ENCODE data around the gene CDKAL1. TPM values are rescaled to one million over a fixed set of nuclear protein-coding genes. Genes with fewer than 3 reads are reported as not detected.

CDKAL1 gene
- total RNA-seq, 2 donors from 2014 or later = 12.1 to 19.0 TPM

GRCh38 chr6:21150667-21151066, 616.4 kb downstream of the CDKAL1 start:
- Histone ChIP-seq H3K4me1 (replicated peaks) (no peaks in the 10 kb centered on the region), H3K4me3 (no peak overlapping the region), H3K27me3 (replicated peaks; ENCODE audit: insufficient read depth) (no peaks in the 10 kb centered on the region), H3K36me3 (no peaks in the 10 kb centered on the region), H3K9me3 (no peaks in the 10 kb centered on the region), H3K27ac (no peak overlapping the region)
- WGBS = 91% methylated on average over 1 of the region's 1 CpG
- DNase-seq (ENCODE audit: low spot score) = no peak
- TF ChIP-seq CTCF (IDR thresholded peaks at IDR 0.05) (no peak), POLR2A (IDR thresholded peaks at IDR 0.05) (no peak), POLR2AphosphoS5 (IDR thresholded peaks at IDR 0.05) (no peak)
- intact Hi-C loops (cut with DNase I) = no loop called here

DNA sequence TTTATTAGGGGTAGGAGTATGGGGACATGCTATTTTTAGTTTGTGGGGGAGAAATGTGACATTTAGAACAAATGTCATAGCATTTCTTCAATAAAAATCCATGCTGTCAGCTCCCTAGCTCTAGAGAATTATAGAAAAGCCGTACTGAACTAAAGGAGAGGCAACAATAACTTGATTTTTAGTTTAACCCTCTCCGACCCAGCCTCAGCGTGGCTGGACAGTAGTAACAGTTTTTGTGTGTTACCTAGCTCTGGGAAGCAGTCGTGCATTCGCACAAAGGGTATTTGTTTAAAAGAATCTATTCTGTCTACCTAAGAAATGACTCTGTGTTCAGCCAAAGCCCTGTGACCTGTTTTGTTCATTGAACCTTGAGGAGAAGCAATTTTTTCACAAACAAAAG, 616.9 kb downstream of the CDKAL1 start:
- no peak for TF ChIP-seq POLR2A (IDR thresholded peaks at IDR 0.05)
- no peak for TF ChIP-seq POLR2AphosphoS5 (IDR thresholded peaks at IDR 0.05)
- no peak for TF ChIP-seq CTCF (IDR thresholded peaks at IDR 0.05)
- Histone ChIP-seq H3K4me1 (replicated peaks) (no peaks in the 10 kb centered on the region), H3K9me3 (no peaks in the 10 kb centered on the region), H3K27me3 (replicated peaks; ENCODE audit: insufficient read depth) (no peaks in the 10 kb centered on the region), H3K27ac (no peak overlapping the region), H3K36me3 (no peaks in the 10 kb centered on the region), H3K4me3 (no peak overlapping the region)
- no peak for DNase-seq (ENCODE audit: low spot score)
- intact Hi-C loops (cut with DNase I) = no loop called here
- WGBS = 28% methylated on average over 5 of the region's 5 CpGs

DNA sequence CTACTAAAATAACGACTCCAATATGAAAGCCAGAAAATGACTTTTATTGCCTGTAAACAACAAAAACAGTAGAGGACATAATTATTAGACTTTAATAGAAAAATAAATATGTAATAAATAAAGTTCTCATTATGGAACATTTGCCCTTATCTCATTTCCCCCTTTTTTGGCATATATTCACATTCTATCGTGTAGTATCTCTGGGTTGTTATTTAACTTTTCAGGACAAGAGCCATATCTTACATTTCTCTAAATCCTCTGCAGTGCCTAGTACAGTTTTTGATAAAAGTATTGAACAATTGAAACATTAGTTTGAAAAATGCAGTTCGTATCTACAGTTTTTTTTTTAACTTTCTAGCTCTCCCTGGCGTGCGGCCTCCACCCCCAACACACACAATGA, 617.3 kb downstream of the CDKAL1 start:
- Histone ChIP-seq H3K27me3 (replicated peaks; ENCODE audit: insufficient read depth) (no peaks in the 10 kb centered on the region), H3K27ac (no peak overlapping the region), H3K4me1 (replicated peaks) (no peaks in the 10 kb centered on the region), H3K36me3 (no peaks in the 10 kb centered on the region), H3K4me3 (no peak overlapping the region), H3K9me3 (no peaks in the 10 kb centered on the region)
- WGBS = 62% methylated on average over 5 of the region's 5 CpGs
- no peak for DNase-seq (ENCODE audit: low spot score)
- TF ChIP-seq POLR2A (IDR thresholded peaks at IDR 0.05) (no peak), POLR2AphosphoS5 (IDR thresholded peaks at IDR 0.05) (no peak), CTCF (IDR thresholded peaks at IDR 0.05) (no peak)
- intact Hi-C loops (cut with DNase I) = no loop called here

- no peaks in the 10 kb centered on the region for H3K27me3 ChIP-seq (replicated peaks; ENCODE audit: insufficient read depth)
- intact Hi-C loops (cut with DNase I) = no loop called here
- H3K36me3 ChIP-seq = no peaks in the 10 kb centered on the region
- WGBS = 76% methylated on average over 4 of the region's 4 CpGs
- no peaks in the 10 kb centered on the region for H3K9me3 ChIP-seq
- DNase-seq (ENCODE audit: low spot score) = no peak
- no peaks in the 10 kb centered on the region for H3K4me1 ChIP-seq (replicated peaks)
- H3K27ac ChIP-seq = no peak overlapping the region
- no peak overlapping the region for H3K4me3 ChIP-seq
- TF ChIP-seq POLR2A (IDR thresholded peaks at IDR 0.05) (no peak), CTCF (IDR thresholded peaks at IDR 0.05) (no peak), POLR2AphosphoS5 (IDR thresholded peaks at IDR 0.05) (no peak)
Measured at GRCh38 chr6:21157186-21157929, 623.1 kb downstream of the CDKAL1 start.

DNA sequence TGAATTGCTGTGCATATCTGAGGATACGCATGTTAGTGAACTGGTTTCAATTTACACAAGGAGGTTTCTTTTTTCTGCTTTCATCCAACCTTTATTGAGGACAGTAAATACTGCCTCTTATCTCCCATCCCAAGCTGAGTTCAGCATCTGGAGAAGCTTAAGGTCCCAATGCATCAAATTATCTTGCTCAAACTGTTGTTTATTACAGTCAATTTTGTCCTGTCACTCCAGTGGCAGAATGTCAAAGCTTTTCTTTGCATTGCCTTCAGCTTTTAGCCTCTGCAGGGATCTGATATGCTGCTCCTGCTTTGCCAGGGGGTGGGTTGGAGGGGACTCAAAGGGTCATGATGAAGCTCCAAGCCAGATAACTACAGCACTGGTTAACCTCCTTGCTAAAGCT, 623.9 kb downstream of the CDKAL1 start:
- intact Hi-C loops (cut with DNase I) = no loop called here
- DNase-seq (ENCODE audit: low spot score) = no peak
- TF ChIP-seq POLR2AphosphoS5 (IDR thresholded peaks at IDR 0.05) = no peak
- no peak for TF ChIP-seq CTCF (IDR thresholded peaks at IDR 0.05)
- TF ChIP-seq POLR2A (IDR thresholded peaks at IDR 0.05) = no peak

More for the DNA sequence above, 623.9 kb downstream of the CDKAL1 start:
- 57% methylated on average over 1 of the region's 1 CpG for WGBS
- Histone ChIP-seq H3K9me3 (no peaks in the 10 kb centered on the region), H3K36me3 (no peaks in the 10 kb centered on the region), H3K27ac (no peak overlapping the region), H3K4me3 (no peak overlapping the region), H3K27me3 (replicated peaks; ENCODE audit: insufficient read depth) (no peaks in the 10 kb centered on the region), H3K4me1 (replicated peaks) (no peaks in the 10 kb centered on the region)

Measured in prostate gland (tissue), 2 donors.